ENCODE measurements around the gene KIRREL3.

Gene KIRREL3

GRCh38 chr11:126748793-126749192 lies 251.8 kb downstream of the KIRREL3 start:
- TF ChIP-seq CTCF (IDR thresholded peaks at IDR 0.05; ENCODE audit: insufficient read depth, missing control alignments) = no peak
- FAIRE-seq = no peak
- no peak for DNase-seq (ENCODE audit: insufficient read length, low spot score)

DNA sequence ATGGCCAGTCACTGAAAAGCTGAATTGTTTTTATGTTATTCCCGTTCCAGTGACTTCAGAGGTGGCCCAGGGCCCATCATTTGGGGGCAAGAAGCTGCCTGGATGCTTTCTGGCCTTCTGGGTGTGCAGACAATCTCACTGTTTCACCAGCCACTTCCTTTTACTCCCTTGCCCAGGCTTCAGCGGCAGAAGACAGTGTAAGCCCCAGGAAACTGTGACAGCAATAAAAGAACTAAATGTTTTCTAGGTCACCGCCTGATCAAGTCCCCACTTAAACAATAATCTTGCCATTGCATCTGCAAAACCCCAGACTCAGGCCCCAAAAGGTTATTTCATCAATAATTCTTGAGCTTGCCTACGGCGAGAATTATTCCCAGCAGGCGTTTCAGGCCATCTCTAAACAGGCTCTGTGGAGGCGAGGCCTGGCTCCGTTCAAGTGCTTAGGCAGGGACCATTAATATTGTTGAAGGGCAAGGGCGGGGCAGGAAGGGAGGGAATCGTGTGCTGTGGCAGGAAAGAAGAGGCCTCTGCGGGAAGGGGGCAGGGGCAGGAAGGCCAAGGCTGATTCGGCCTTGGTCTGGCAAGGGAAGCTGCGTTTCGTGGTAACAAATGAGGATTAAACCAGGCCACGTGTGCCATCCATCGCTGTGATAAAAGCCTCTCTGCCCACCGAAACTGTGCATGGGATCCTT lies 252.3 kb downstream of the KIRREL3 start:
- FAIRE-seq = no peak

GRCh38 chr11:126747315-126747714 lies 253.3 kb downstream of the KIRREL3 start:
- no peak for DNase-seq (ENCODE audit: insufficient read length, low spot score)
- FAIRE-seq = no peak
- TF ChIP-seq CTCF (IDR thresholded peaks at IDR 0.05; ENCODE audit: insufficient read depth, missing control alignments) = no peak

More for the DNA sequence above, 252.3 kb downstream of the KIRREL3 start:
- no peak for TF ChIP-seq CTCF (IDR thresholded peaks at IDR 0.05; ENCODE audit: insufficient read depth, missing control alignments)
- no peak for DNase-seq (ENCODE audit: insufficient read length, low spot score)

DNA sequence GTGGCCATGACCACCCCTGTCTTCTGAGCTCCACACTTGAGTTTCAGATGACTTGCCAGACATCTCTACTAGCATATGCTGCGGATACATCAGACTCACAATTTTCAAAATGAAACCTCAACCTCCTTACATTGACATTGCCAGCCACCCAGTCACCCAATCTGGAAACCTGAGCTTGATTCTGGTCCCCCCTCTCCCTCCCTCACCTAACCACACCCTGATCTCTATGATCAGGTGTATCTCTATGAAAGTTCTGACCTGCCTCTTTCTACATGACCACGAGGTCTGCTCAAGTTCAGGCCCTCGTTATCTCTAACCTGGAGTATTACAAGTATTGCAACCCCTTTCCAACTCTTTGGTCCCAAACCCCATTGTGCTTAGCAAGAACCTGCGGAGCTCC lies 254.1 kb downstream of the KIRREL3 start:
- no peak for TF ChIP-seq CTCF (IDR thresholded peaks at IDR 0.05; ENCODE audit: insufficient read depth, missing control alignments)
- FAIRE-seq = no peak
- DNase-seq (ENCODE audit: insufficient read length, low spot score) = no peak

- no peak for TF ChIP-seq CTCF (IDR thresholded peaks at IDR 0.05; ENCODE audit: insufficient read depth, missing control alignments)
- DNase-seq (ENCODE audit: insufficient read length, low spot score) = no peak
- no peak for FAIRE-seq
Observed at GRCh38 chr11:126744699-126745098, 255.9 kb downstream of the KIRREL3 start.

GRCh38 chr11:126743628-126744027 lies 256.9 kb downstream of the KIRREL3 start:
- no peak for TF ChIP-seq CTCF (IDR thresholded peaks at IDR 0.05; ENCODE audit: insufficient read depth, missing control alignments)
- DNase-seq (ENCODE audit: insufficient read length, low spot score) = no peak
- no peak for FAIRE-seq

DNA sequence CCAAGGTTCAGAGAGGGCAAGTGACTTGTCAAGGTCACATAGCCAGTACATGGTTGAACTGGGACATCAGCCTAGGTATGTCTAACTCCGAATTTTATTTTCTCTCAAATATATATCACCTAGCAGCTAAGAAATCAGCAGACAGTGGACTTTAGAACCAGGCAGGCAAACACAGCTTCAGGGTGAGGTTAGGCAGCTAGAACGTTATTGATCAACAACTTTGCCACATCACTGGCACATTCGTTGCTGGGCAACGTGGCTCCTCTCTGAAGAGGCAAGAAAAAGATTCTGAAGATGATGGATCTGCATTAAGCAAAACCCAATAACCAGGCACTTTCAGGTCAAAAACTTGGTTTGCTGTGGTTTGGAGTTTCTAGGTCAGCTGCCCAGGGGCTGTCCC lies 258.0 kb downstream of the KIRREL3 start:
- DNase-seq (ENCODE audit: insufficient read length, low spot score) = no peak
- TF ChIP-seq CTCF (IDR thresholded peaks at IDR 0.05; ENCODE audit: insufficient read depth, missing control alignments) = no peak
- no peak for FAIRE-seq

Measured in D721Med (cell line).